Activated T-cell treated with anti-CD3 and anti-CD28 coated beads, Interleukin-2, amount 50 U/mL, for 72 hours (primary cell): ENCODE results near the gene GRID1. TPM values are rescaled to one million over a fixed set of nuclear protein-coding genes. Genes with fewer than 3 reads are reported as not detected.

ENCODE experiments used
- ATAC-seq, 2 donors: fragments of 150-1000 bp; cut with Tn5 transposase; replicated peaks in 1 of 2; 2 replicates each; pipeline ENCODE4 v1.10.0; 2021; ENCODE audit warnings: moderate library complexity in 2 of 2, mild to moderate bottlenecking in 1 of 2
- DNase-seq, 2 donors: peaks; one replicate each; pipeline ENCODE4 v3.0.0; 2021 to 2022; ENCODE audit warnings: mixed read lengths in 1 of 2
- H3K27ac Mint-ChIP-seq: one replicate; pipeline ENCODE4 v1.8.0; 2022; ENCODE audit warnings: mild to moderate bottlenecking, moderate library complexity, mixed read lengths
- H3K27me3 Mint-ChIP-seq: one replicate; pipeline ENCODE4 v1.8.0; 2022; ENCODE audit warnings: low read depth, mixed read lengths
- H3K36me3 Mint-ChIP-seq, 2 donors: one replicate each; pipeline ENCODE4 v1.8.0; 2022; ENCODE audit warnings: mixed read lengths in 2 of 2, mild to moderate bottlenecking in 1 of 2; ENCODE audit not compliant: insufficient read depth in 2 of 2
- H3K4me1 Mint-ChIP-seq: one replicate; pipeline ENCODE4 v1.8.0; 2022; ENCODE audit warnings: low read depth, mixed read lengths
- H3K4me3 Mint-ChIP-seq, 2 donors: one replicate each; pipeline ENCODE4 v1.8.0; 2022; ENCODE audit warnings: mild to moderate bottlenecking in 2 of 2, mixed read lengths in 2 of 2, moderate library complexity in 2 of 2
- H3K9me3 Mint-ChIP-seq, 2 donors: one replicate each; pipeline ENCODE4 v1.8.0; 2022; ENCODE audit warnings: mixed read lengths in 2 of 2
- total RNA-seq, 2 donors: library from RNA; stranded (reverse); gene quantifications; one replicate each; pipeline ENCODE4 v1.2.3, GENCODE V29; 2022

The GRID1 gene
- total RNA-seq, 2 donors from 2014 or later, result not detected

- no peaks in the 10 kb centered on the region for H3K36me3 Mint-ChIP-seq
- no peak overlapping the region for H3K4me3 Mint-ChIP-seq
- H3K27ac Mint-ChIP-seq, result no peak overlapping the region
- ATAC-seq, result no peak
- no peaks in the 10 kb centered on the region for H3K9me3 Mint-ChIP-seq
- no peaks in the 10 kb centered on the region for H3K4me1 Mint-ChIP-seq
- no peak for DNase-seq
- H3K27me3 Mint-ChIP-seq, result no peaks in the 10 kb centered on the region
These were observed 144.9 kb downstream of the GRID1 start for GRCh38 chr10:86221442-86222335.

DNA sequence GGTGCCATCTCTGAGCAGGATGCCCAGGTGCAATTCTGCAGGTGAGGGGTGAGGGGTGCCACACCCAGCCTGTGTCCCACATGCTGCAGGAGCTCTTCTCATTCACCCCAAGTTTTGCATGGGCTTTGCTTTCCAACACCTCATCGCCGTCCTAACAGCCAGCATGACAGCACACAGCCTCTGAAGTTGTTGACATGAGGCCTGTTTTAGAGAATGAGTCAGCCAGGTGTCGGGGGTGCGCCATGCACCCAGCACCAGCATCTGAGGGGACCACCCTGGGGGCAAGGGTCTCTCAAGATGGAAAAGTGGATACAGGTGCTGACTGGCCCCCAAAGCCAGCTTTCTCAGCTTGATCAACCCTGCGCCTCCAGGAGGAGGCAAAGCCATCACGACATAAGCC, 146.0 kb downstream of the GRID1 start:
- Mint-ChIP-seq H3K9me3 (no peaks in the 10 kb centered on the region), H3K27ac (no peak overlapping the region), H3K36me3 (no peaks in the 10 kb centered on the region), H3K27me3 (no peaks in the 10 kb centered on the region), H3K4me1 (no peaks in the 10 kb centered on the region), H3K4me3 (no peak overlapping the region)
- ATAC-seq (no peak), DNase-seq (no peak)

DNA sequence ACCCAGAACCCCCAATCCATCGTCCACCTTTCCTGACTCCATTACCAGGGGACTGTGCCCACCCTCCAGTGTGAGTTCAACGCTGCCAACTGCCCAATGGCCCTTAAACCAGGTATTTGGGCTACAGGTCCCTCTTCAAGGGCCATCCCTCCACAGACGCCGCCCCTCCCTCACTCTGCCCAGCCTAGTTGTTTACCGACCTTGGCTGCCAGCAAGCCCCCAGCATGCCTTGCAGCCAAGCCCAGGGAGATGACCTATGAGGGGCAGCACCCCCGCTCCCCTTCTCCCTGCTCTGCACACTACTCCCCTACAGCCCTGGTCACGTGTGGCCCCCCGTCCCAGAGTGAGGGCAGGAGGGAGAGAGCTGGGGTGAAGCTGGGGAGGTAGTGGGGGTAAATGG, 147.3 kb downstream of the GRID1 start:
- DNase-seq (no peak), ATAC-seq (no peak)
- Mint-ChIP-seq H3K9me3 (no peaks in the 10 kb centered on the region), H3K27me3 (no peaks in the 10 kb centered on the region), H3K36me3 (no peaks in the 10 kb centered on the region), H3K27ac (no peak overlapping the region), H3K4me1 (no peaks in the 10 kb centered on the region), H3K4me3 (no peak overlapping the region)

DNA sequence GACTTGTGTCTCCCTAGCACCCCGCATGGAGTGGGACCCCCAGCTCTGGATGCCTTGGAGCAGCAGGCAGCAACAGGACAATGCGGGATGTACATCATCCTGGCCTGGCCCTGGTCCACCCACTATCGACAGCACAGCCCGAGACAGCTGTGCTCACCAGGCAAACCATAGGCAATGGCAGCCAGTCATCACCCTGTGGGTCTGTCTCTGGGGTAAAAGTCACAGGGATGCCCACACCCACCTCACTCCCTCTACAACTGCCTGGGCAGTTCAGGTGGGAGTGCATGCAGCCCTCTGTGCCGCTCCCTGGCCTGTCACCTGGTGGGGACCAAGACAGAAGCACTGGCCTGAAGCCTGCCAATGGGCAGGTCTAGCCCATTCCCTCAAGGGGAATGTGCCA, 147.8 kb downstream of the GRID1 start:
- H3K27ac Mint-ChIP-seq, result no peak overlapping the region
- no peak overlapping the region for H3K4me3 Mint-ChIP-seq
- H3K27me3 Mint-ChIP-seq, result no peaks in the 10 kb centered on the region
- no peaks in the 10 kb centered on the region for H3K9me3 Mint-ChIP-seq
- no peak for DNase-seq
- H3K36me3 Mint-ChIP-seq, result no peaks in the 10 kb centered on the region
- no peaks in the 10 kb centered on the region for H3K4me1 Mint-ChIP-seq
- no peak for ATAC-seq

DNA sequence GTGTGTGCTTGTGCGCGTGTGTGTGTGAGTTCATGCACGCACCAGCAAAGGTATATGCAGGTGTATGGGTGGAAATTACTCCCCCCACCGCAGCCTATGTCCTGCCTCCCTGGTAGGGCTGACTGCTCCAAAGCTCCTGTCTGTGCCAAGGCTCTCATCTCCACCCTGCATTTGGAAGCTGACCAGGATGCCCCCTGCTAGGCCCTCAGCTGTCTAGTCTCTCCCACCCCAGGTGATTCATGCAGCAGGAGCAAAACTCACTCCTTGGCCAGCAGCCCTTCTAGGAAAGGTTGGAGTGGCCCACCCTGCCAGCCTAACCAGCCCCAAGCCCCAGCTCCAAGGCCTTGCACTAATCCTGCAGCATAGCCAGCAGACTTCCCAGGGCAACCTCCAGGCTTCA, 148.4 kb downstream of the GRID1 start:
- H3K27ac Mint-ChIP-seq, result no peak overlapping the region
- no peaks in the 10 kb centered on the region for H3K36me3 Mint-ChIP-seq
- DNase-seq (no peak), ATAC-seq (no peak)
- H3K27me3 Mint-ChIP-seq, result no peaks in the 10 kb centered on the region
- no peaks in the 10 kb centered on the region for H3K9me3 Mint-ChIP-seq
- H3K4me1 Mint-ChIP-seq, result no peaks in the 10 kb centered on the region
- H3K4me3 Mint-ChIP-seq, result no peak overlapping the region

- Mint-ChIP-seq H3K4me1 (no peaks in the 10 kb centered on the region), H3K27ac (no peak overlapping the region), H3K27me3 (no peaks in the 10 kb centered on the region), H3K9me3 (no peaks in the 10 kb centered on the region), H3K36me3 (no peaks in the 10 kb centered on the region), H3K4me3 (no peak overlapping the region)
- ATAC-seq (no peak), DNase-seq (no peak)
These were observed 149.1 kb downstream of the GRID1 start for GRCh38 chr10:86217371-86218080.

- Mint-ChIP-seq H3K27ac (no peak overlapping the region), H3K9me3 (no peaks in the 10 kb centered on the region), H3K4me3 (no peak overlapping the region), H3K36me3 (no peaks in the 10 kb centered on the region), H3K27me3 (no peaks in the 10 kb centered on the region), H3K4me1 (no peaks in the 10 kb centered on the region)
- DNase-seq (no peak), ATAC-seq (no peak)
These were observed 149.7 kb downstream of the GRID1 start for GRCh38 chr10:86216886-86217285.

DNA sequence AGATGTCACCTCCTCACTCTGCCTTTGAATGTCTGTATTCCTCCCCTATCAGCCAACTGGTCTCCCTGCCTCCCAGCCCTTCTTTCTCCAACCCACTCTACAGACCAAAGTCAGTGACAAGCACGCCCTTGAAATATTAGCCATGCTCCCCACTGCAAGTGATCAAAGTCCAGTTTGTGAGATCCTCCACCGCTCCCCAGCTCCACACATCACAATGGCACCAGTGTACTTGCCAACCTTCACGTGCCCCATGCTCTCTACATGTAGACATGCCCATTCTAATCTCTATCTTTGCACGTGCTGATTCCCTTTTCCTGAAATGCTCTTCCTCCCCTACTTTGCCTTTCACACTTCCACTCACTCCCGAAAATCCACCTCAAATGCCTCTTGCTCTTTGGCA, 150.9 kb downstream of the GRID1 start:
- DNase-seq, result no peak
- Mint-ChIP-seq H3K9me3 (no peaks in the 10 kb centered on the region), H3K4me3 (no peak overlapping the region), H3K27ac (no peak overlapping the region), H3K36me3 (no peaks in the 10 kb centered on the region), H3K4me1 (no peaks in the 10 kb centered on the region), H3K27me3 (no peaks in the 10 kb centered on the region)
- ATAC-seq, result no peak

DNA sequence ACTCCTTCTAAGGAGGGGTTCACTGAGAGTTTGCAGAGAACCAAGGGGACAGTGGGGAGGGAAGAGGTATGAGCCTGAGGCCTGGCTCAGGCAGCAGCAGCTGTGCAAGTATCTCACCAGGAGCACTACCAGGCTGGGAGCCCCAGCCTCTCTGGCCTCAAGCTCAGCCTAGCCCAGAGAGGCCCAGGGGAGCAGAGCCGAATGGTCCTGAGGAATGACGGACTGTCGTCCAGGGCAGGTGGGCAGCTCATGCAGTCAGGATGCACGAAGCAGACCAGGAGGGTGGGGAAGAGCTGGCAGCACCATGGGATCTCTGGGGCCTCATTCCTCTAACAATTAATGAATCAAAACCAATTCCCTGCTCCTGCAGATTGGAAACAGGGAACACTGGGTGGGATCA, 151.5 kb downstream of the GRID1 start:
- no peak overlapping the region for H3K27ac Mint-ChIP-seq
- H3K9me3 Mint-ChIP-seq, result no peaks in the 10 kb centered on the region
- H3K27me3 Mint-ChIP-seq, result no peaks in the 10 kb centered on the region
- H3K36me3 Mint-ChIP-seq, result no peaks in the 10 kb centered on the region
- ATAC-seq (no peak), DNase-seq (no peak)
- H3K4me3 Mint-ChIP-seq, result no peak overlapping the region
- no peaks in the 10 kb centered on the region for H3K4me1 Mint-ChIP-seq

DNA sequence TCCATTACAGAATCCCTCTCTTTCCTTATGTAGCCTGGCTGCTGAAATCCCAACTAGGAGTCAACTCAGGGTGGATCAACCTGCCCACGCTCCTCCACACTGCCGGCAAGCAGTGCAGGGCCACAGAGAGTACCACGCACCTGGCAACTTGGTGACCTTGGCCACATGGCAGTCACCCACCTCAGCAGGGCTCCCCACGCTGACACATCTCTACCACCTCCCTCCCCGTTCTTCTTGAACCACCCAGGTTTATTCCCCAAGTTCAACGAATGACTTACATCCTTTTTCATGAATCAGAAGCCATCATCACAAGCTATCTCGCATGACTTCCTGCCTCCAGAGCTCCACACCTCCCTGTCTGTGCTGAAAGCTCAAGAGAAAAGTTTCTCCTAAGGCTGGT, 153.4 kb downstream of the GRID1 start:
- Mint-ChIP-seq H3K4me1 (no peaks in the 10 kb centered on the region), H3K9me3 (no peaks in the 10 kb centered on the region), H3K27ac (no peak overlapping the region), H3K36me3 (no peaks in the 10 kb centered on the region), H3K27me3 (peaks cover 4% of the 10 kb centered on the region), H3K4me3 (no peak overlapping the region)
- DNase-seq, result no peak
- ATAC-seq, result no peak

GRCh38 chr10:86212391-86212700, 154.2 kb downstream of the GRID1 start:
- no peak for ATAC-seq
- H3K27ac Mint-ChIP-seq, result no peak overlapping the region
- H3K36me3 Mint-ChIP-seq, result no peaks in the 10 kb centered on the region
- H3K27me3 Mint-ChIP-seq, result peaks cover 4% of the 10 kb centered on the region
- no peaks in the 10 kb centered on the region for H3K4me1 Mint-ChIP-seq
- no peak for DNase-seq
- no peak overlapping the region for H3K4me3 Mint-ChIP-seq
- H3K9me3 Mint-ChIP-seq, result no peaks in the 10 kb centered on the region

DNA sequence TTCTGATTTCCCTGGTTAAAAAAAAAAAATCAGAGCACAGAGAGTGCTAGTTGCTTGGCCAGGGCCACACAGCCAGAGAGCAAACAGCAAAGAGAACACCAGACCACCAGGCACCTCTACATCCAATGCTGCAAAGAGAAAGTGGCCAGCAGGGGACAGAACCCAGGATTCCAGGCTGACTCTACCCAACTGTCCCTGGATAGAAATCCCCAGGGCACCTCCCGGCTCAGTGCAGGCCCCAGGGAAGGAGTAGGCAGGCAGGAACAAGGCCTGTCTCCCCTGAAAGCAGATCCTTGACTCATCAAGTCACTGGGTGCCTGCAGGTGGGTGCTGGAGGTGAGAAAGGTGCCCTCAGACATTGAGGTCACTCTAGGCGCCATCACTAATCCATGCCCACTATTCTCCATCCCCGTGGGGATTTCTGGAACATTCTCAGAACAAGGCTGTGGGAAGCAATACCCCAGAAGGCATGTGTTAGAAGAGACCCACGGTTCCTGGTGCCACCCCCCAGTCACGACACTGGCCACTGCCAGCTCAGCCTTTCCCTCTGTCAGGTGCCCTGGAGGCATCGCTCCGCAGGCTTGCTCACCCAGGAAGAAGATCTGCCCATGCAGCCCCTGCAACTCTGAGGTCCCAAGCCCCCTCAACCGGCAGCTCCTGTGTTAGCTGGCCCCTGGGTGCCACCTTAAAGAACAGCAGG, 154.8 kb downstream of the GRID1 start:
- no peak for DNase-seq
- Mint-ChIP-seq H3K36me3 (no peaks in the 10 kb centered on the region), H3K9me3 (no peaks in the 10 kb centered on the region), H3K4me1 (no peaks in the 10 kb centered on the region), H3K27me3 (peaks cover 4% of the 10 kb centered on the region), H3K27ac (no peak overlapping the region), H3K4me3 (no peak overlapping the region)
- no peak for ATAC-seq

DNA sequence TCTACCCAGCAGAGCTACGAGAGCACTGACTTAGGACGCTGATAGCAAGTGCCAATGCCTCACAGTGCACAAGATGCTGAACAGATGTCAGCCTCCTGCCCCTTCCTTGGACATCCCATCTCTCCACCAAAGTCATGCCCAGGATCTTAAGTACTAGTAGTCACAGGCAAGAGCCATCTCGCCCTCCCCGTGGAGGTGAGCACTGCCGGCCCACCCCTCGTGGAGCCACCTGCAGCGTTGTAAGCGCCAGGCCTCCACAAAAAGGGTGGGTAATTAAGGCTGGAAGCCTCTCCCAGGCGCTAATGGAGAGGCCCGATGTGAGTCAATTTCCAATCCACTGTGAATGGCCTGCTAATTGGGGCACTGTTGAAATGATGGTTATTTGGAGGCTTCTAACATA, 156.2 kb downstream of the GRID1 start:
- ATAC-seq (no peak), DNase-seq (no peak)
- Mint-ChIP-seq H3K4me1 (no peaks in the 10 kb centered on the region), H3K9me3 (no peaks in the 10 kb centered on the region), H3K4me3 (no peak overlapping the region), H3K36me3 (no peaks in the 10 kb centered on the region), H3K27ac (no peak overlapping the region), H3K27me3 (peaks cover 4% of the 10 kb centered on the region)
